Spleen (tissue), 7 donors: ENCODE data around the gene CMSS1.

Source experiments
- POLR2A ChIP-seq, 3 donors: fragments of 450-650 bp; IDR thresholded peaks; one replicate each; pipeline ENCODE4 v1.5.1; 2017; ENCODE audit warnings: antibody characterized with exemption in 3 of 3, mild to moderate bottlenecking in 1 of 3
- TF ChIP-seq, protein P1 (sequence below), 11 experiments: fragments of 200-600 bp in 7 of 11; fragments of 450-650 bp in 4 of 11; sonication (generic) in 4 of 11; IDR thresholded peaks in 8 of 11; conservative IDR thresholded peaks in 3 of 11; 1 replicate in 7 of 11; 2 replicates in 4 of 11; pipeline versions ENCODE4 v1.4.0 to v1.8.0; 2016 to 2021; ENCODE audit warnings: antibody characterized with exemption in 11 of 11, inconsistent platforms in 4 of 11, mild to moderate bottlenecking in 1 of 11
- donor health status: DM: no; HTN: no; CAD: no; lungs with moderate emphysema.
- donor health status: DM: no; HTN: no; CAD: no.
- donor health status: DM: no; HTN: no; CAD: no.

DNA sequence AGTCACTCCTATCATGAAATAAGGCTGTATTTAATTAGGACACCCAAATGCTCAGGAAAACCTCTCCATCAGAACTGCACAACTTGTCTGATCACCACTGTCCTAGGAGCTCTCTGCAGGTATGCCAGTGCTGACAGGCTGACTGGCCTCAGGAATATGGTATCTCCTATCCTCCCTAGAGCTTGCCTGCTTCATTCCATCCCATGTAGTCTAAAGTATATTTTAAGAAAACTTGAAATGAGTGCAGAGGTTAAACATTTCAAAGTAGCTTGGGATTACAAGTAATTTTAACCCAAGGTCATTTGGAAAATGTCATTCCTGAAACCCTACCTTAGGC is 273.0 kb downstream of the CMSS1 start:
- no peak for TF ChIP-seq POLR2A (IDR thresholded peaks at IDR 0.05)
- TF ChIP-seq, protein P1, sequence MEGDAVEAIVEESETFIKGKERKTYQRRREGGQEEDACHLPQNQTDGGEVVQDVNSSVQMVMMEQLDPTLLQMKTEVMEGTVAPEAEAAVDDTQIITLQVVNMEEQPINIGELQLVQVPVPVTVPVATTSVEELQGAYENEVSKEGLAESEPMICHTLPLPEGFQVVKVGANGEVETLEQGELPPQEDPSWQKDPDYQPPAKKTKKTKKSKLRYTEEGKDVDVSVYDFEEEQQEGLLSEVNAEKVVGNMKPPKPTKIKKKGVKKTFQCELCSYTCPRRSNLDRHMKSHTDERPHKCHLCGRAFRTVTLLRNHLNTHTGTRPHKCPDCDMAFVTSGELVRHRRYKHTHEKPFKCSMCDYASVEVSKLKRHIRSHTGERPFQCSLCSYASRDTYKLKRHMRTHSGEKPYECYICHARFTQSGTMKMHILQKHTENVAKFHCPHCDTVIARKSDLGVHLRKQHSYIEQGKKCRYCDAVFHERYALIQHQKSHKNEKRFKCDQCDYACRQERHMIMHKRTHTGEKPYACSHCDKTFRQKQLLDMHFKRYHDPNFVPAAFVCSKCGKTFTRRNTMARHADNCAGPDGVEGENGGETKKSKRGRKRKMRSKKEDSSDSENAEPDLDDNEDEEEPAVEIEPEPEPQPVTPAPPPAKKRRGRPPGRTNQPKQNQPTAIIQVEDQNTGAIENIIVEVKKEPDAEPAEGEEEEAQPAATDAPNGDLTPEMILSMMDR (IDR thresholded peaks at IDR 0.05 in 8 of 11, conservative IDR thresholded peaks at IDR 0.05 in 3 of 11): no peak
